NCI-H82 (cell line): Measurements from ENCODE around the gene HIPK4.

ENCODE experiments used
- DNase-seq: peaks from one replicate; lab custom pipeline; 2025; lab: John Stamatoyannopoulos, UW

The HIPK4 gene

DNA sequence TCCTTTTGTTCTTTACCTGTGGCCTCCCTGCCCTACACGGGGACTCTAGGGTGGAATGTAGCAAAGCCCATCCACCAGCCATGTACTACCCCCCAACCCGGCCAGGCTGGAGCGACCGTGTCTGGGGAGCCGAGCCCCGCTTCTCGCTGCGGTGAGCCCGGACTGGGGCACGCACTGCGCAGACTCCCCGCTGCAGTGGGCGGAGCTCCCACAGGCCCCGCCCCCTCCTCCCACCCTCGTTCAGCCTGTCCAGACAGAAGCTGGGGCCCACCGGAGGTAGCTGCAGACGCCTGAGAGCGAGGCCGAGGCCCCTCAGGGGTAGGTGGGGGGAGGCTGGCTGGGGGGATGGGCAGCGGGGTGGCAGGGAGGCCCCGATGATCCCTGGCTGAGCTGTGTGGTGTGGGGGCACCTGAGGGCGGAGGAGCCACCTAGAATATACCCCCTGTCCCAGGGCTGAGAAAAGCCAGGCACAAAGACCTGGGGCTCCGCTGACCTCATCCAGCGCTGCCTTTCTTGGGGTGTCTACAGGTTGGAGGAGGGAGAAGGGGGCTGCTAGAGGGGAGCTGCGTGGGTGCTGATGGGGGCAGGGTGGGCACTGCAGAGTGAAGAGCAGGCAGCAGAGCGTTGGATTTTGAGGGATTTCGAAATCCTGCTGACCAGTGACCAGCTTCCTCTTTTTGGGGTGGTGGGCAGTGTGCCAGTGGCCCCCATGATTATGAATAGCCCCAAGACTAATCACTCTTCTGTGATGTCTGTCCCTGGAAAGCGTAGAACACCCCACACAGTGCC lies 24.2 kb downstream of the HIPK4 start:
- peak; percentile 92 for DNase-seq

DNA sequence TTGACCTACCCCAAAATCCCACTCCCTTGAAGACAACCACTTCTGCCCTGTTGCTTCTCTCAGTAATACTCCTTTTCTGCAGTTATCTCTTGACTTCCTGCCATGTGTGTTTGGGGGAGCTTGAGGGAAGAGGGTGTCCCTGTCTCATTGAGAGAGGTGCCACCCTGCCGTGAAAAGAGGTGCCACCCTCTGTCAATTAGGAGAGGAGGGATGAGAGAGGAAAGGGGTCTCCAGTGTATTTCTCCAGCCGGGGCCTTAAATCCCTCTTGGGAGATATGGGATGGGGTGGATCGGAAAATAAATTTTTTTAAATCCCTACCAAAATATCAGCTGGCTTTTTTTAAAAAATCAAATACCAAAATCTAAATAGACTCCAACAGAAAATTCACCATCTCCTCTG lies 25.0 kb downstream of the HIPK4 start:
- DNase-seq = no peak

DNA sequence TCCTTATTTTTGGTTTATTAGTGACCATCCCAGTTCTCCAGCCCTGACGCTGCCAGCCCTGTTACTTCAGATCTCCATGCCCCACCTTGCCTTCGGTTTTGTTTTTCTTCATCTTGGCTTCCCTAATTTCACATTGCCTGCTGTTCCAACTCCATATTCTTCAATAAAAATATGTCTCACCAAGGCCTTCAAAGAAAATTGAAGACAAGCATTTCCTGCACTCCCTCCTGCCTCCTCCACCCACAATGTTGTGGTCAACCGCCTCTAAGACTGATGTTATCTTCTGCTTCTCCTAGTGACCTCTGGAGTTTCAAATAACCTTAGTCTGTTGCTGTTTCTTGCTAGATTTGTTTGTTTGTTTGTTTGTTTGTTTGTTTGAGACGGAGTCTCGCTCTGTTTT lies 26.9 kb downstream of the HIPK4 start:
- no peak for DNase-seq

DNA sequence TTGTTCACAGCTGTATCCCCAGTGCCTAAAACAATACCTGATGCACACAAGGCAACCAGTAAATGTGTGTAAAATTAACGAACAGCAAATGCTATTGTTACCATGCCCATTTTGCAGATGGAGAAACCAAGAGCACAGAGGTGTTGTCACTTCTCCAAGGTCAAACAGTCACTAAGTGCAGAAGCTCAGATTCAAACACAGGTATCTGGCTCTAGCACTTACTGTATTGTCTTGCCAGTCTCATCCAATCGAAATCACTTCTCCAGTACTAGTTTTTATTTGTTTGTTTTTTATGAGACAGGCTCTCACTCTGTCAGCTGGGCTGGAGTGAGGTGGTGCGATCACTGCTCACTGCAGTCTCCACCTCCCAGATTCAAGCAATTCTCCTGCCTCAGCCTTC lies 27.8 kb downstream of the HIPK4 start:
- no peak for DNase-seq

DNA sequence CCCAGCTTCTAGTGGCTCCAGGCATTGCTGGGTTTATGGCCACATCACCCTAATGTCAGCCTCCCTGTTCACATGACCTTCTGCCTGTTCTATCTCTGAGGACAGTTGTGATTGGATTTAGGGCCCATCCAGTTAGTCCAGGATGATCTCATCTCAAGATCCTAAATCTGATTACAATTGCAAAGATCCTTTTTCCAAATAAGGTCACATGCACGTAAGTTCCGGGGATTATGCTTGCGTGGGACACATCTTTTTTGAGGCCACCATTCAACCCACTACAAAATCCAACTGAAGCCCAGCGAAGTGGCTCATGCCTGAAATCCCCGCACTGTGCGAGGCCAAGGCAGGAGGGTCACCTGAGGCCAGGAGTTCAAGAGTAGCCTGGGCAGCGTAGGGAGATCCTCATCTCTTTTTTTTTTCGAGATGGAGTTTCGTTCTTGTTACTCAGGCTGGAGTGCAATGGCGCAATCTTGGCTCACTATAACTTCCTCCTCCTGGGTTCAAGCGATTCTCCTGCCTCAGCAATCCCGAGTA lies 29.2 kb downstream of the HIPK4 start:
- peak; percentile 98 for DNase-seq

DNA sequence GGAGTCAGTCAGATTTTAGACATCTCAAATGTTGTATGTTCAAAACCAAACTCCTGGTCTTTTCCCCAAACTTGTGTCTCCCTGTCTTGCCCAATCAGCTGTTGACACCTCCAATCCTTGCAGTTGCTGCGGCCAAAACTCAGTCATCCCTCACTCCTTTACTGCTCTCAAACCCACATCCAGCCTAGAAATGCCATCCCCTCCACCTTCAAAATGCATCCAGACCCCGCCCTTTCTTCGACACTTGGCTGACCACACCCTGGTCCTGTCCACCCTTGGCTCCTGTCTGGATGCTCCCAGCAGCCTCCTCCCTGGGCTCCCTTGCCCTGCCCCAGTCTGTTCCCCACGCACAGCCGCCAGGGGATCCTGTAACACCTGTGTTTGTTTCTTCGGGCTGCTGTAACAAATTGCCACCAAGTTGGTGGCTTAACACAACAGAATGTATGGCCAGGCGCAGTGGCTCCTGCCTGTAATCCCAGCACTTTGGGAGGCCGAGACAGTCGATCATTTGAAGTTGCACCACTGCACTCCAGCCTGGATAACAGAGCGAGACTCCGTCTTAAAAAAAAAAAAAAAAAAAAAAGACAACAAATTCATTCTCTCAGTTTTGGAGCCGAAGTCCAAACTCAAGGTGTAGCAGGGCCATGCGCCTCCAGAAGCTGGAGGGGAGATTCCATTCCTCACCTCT lies 29.8 kb downstream of the HIPK4 start:
- peak; percentile 70 for DNase-seq

DNA sequence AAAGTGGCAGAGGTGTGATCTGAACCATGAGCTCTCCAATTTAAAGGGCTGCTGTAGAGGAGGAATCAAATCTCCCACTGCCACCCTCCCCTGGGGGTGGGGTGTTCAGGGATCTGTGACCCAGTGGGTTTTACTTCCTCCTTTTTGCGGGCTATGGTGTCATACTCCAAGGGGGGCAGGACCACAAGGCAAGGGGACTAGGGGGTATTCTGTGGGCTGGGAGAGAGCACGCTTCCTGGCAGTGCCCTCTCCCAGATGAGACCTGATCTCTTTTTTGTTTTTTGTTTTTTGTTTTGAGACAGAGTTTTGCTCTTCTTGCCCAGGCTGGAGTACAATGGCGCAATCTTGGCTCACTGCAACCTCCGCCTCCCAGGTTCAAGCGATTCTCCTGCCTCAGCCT lies 31.2 kb downstream of the HIPK4 start:
- no peak for DNase-seq

DNA sequence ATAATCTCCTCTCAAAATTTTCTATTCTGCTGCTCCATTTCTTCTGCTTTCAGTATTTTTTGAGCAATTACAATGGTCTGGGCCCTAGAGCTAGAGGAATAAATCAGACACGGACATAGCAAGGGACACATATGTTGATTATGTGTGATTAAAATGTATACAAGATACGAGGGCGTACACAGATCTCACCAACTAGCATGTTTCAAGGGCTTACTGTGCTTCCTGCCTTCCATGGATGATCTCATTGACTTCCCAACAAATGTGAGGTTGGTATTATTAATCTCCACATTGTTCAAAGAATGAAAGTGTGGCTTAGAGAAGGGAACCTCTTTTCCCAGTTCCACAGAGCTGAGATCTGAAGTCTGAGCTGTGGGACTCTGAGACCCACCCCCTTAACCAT lies 32.3 kb downstream of the HIPK4 start:
- no peak for DNase-seq

DNA sequence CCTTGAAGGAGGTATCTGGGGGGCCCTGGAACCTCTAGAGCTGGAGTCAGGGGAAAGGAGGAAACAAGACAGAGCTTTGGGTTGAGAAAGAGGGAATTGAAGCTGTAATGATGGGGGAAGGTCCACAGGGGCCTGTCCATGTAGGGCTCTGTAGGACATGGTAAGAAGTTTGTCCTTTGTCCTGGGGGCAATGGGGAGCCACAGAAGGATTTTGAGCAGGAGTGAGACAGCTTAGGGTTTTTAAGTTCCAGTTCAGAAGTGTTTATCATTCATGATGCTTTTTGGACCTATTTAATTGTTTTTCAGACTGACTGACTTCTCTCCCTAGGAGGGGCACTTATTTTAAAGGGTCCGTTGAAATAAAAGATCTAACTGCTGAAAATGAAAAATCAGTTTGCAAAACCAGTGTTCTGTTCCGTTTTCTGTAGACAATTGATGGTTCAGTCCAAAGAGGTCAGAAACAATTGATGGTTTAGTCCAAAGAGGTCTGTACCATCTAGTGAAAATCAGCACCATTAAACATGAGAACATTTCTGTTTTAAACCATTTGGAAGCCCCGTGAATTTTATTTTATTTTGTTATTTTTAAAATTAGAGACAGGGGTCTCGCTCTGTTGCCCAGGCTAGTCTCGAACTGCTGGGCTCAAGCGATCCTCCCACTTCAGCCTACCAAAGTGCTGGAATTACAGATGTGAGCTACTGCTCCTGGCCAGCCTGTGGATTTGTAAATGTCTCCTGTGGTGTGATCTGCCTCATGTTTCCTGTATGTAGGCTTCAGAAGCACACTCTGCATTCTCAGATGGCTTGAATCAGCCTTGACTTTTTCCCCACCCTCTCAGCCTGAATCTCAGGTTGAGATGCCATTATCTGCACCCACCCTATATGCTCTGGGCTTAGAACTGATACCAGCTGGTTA lies 33.0 kb downstream of the HIPK4 start:
- DNase-seq = no peak

DNA sequence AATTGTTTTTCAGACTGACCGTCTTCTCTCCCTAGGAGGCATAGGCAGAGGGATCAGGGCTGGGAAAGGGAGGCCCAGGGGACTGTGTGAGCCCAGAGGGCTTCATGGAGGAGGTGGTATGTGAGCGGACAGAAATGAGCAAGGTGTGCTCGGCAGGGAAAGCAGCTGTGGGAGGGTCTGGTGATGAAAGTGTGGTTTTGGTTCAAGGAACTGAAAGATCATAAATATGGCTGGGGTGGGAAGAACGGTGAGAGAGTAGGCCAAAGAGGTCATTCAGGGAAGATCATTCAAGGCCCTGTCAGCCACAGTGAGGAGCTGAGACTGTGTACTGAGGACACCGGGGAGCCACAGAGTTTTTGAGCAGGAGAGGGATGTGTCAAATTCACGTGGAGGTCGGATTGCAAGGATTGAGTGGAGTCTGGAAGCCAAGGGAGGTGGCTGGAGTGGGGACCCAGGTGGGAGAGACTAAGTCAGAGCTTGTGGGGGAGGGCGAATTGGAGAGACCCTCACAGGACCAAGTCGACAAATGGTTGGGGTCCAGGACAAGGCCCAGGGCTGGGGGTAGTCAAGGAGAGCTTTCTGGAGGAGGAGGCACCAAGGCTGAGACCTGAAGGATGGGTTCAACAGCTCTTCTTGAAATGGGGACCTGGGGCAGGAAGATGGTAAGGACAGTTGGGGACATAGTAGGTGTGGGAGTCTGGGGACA lies 33.9 kb downstream of the HIPK4 start:
- DNase-seq = no peak

DNA sequence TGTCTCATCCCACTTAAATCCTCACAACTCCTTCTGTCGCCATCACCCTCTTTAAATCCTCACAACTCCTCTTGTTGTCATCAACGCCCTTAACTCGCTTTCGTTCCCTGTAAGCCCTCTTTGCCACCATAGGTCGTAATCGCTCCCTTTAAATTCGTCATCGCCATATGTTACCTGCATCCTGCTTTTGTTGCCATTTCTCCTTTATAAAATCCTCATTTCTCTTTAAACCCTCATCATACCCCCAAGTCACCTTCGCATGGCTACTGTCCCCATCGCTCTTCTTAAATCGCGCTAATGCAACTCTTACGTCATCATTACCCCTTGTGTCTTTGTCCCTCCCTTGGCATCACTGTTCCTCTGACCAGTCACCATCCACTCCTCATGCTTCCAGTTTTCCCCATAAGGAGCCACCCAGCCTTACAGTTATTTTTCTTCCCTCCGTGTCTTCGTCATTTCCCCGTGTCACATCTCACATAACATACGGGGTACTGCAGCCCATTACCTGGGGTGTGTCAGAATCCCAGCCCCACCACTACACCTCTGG lies 40.9 kb downstream of the HIPK4 start:
- DNase-seq = peak; percentile 83

DNA sequence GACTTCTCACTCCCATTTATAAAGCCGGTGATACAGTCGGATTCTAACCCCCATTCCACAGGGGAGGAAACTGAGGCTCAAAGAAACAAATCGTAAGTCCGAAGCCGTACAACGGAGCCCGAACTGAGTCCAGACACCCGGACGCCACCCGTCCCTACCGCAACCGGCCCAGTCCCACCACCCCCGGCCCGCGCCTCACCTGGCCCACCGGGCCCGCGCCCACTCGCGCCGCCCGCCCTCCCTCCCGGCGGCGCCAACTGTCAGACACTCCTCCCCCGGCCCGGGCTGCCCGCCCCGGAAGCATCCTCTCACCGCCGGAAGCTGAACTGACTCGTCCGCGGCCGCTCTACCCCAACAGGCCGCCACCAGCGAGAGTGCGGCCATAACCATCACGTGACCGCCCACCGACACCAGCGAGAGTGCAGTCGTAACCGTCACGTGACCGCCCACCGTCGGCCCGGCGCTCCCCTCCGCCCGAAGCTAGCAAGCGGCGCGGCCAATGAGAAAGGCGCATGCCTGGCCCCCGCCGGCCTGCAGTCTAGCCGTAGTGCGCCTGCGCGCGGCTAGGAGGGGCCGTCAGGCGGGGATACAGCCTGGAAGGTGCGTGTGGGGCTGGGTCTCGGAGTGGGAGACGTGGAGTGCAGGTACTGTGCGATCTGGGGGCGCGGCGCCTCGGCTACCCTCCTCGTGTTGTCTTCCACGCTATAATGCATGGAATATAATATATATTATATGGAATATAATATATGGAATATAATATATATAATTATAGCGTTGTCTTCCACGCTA lies 41.7 kb downstream of the HIPK4 start, which contains the start of the genes C19orf47 and PLD3:
TSS of gene C19orf47 (minus strand) at position 273 of the 789 bp plus-strand sequence. CDS start 6,540 bp downstream, outside the sequence.
TSS of gene PLD3 (plus strand) at position 571 of the 789 bp plus-strand sequence. CDS start 17,789 bp downstream, outside the sequence.
- DNase-seq = peak; percentile 100

DNA sequence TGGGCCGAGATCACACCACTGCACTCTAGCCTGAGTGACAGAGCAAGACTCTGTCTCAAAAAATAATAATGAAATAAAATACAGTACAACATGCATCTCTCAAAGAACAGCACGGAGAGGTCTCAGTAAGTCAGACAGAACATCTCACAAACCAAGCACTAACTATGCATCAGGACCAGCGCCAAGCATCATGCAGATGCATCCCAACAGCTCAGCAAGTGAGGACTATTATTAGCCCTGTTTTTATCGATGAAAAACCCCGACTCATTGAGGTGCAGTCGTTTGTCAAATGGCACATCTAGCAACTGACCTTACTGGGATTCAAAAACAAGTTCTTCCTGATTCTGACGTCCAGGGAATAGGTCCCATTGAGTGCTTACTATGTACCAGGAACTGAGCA lies 45.6 kb downstream of the HIPK4 start:
- no peak for DNase-seq

DNA sequence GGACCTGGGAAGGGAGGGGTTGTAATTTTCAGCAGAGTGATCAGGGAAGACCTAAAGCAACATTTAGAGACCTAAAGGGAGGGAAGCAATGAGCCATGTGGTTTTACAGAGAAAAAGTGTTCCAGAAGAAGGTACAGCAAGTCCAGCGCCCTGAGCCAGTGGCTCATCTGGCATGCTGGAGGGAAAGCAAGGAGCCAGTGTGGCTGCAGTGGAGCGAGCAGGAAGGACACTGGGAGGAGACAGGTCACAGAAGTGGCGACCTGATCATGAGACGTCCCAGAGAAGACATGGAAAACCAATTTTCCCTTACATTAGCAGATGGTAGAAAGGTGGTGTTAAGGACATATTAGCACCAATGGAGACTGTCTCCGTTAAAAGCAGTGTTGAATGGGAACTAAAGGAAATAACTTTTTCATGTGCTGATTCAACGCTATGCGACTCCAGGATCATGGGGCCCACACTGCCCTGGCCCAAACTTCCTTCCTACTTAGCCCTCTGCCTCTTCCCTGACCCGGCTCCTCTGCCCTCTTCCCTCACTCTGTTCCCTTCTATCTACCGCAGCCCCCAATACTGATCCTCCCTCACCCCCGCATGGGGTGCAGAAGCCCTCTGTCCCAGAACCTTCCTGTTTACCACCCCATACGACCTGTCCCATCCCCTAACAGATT lies 47.2 kb downstream of the HIPK4 start:
- no peak for DNase-seq

DNA sequence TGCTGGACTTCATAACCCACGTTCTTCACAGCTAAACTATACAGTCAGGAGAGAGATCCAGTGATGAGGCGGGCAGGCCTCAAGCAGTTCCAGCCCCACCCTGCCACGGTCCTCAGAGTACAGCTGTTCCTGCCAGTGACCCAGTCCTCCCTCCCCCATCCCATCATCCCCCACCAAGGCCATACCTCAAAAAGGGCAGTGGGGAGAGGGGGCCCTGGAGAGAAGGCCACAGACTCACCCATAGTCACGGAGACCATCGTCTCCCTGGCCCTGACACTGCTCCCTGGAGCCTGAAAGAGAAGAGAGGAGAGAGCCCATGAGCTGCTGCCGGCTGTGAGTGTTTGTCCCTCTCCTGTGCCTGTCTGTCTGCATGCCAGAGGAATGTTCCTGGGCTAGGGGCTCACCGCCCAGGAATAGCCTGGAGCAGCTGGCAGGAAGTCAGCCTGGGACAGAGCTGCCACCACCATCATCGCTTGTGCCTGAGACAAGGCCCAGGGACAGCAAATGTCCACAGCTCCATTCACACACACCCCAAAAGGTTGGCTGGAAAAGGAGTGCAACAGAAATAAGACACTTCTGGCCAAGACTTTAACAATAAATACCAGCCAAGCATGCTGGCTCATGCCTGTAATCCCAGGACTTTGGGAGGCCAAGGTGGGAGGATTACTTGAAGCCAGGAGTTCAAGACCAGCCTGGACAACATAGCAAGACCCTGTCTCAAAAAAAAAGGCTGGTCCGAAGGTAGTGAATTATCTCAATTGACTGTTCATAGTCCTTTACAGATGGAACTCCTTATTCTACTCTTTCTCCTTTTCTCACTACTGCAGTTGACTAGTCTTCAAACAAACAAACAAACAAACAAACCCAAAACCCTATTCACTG lies 48.1 kb downstream of the HIPK4 start:
- no peak for DNase-seq

DNA sequence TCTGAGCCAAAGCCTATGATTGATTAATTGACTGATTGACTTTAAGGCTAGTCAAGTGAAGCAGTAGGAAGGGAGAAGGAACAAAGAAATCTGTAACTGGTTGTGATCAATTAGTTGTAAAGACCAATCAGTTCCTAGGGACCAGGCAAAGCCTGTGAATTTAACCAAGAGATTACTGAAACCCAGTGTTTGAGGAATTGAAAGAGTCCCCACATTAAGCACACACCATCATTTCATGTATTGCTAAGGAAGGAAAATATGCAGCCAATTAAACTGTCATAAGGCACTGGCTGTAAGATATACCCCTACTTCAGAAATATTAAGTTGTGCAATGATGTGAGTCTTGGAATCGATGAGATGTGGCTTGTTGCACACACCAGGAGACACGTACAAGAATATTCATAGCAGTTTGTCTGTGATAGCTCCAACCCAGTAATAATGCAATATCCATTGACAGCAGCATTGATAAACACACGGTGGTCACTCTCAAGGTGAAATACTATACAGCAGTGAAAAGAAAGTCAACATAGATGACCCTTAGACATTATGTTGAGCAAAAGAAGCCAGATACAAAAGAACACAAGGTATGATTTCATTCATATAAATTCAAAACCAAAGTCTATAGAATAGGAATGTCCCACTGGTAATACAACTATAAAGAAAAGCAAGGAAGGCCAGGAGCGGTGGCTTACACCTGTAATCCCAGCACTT lies 50.8 kb downstream of the HIPK4 start:
- DNase-seq = no peak

DNA sequence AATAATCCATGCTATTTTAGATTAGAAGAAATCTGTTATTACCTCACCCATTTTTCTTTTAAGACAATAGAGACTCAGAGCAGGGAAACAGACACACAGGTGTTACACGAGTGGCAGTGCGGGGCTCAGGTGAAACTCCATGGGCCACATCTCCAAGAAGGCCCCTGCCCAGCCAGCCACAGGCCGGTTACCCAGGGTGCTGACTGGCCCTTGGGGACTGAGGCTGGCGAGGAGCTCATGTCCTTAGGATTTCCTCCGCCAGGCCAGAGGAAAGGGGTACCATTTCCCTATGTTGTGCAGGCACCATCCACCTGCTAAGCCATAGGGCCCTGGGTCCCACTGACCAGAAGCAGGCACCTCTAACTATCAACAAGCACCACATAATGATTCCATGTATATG lies 52.4 kb downstream of the HIPK4 start:
- no peak for DNase-seq

DNA sequence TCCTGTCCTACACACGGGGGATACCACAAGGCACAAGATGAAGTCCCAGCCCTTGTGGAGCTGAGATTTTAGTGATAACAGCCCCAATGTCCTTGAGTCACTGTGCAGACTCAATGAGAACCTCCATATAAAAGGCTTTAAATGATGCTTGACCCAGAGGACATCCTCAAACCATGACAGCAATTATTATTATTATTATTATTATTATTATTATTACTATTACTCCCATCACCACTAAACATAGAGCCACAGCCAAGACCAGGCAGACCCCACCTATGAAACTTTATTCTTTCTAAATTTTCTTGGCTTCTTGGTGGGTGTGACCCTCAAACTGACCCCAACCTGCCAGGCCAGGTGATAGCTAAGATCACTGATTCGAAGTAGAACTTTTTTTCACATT lies 52.9 kb downstream of the HIPK4 start:
- no peak for DNase-seq
